HG03175 (cell line): ENCODE results near the gene MORN3.

ENCODE experiments used
- ATAC-seq: cut with Tn5 transposase; IDR thresholded peaks from one replicate; pipeline ENCODE4 v1.9.1; 2021; ENCODE audit warnings: mild to moderate bottlenecking, moderate library complexity; ENCODE audit not compliant: unreplicated experiment

The MORN3 gene

GRCh38 chr12:121610239-121611149, 59.0 kb downstream of the MORN3 start:
- no peak for ATAC-seq

GRCh38 chr12:121608301-121608700, 61.2 kb downstream of the MORN3 start:
- no peak for ATAC-seq

DNA sequence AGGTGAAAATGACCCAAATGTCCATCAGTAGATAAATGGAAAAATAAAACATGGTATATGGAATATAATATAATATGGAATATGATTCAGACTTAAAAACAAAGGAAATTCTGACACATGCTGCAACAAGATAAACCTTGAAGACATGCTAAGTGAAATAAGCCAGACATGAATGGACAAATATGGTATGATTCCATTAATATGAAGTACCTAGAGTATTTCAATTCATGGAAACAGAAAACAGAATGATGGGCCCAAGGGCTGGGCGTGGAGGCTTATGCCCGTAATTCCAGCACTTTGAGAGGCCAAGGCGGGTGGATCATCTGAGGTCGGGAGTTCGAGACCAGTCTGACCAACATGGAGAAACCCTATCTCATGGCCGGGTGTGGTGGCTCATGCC, 65.9 kb downstream of the MORN3 start:
- ATAC-seq: no peak

DNA sequence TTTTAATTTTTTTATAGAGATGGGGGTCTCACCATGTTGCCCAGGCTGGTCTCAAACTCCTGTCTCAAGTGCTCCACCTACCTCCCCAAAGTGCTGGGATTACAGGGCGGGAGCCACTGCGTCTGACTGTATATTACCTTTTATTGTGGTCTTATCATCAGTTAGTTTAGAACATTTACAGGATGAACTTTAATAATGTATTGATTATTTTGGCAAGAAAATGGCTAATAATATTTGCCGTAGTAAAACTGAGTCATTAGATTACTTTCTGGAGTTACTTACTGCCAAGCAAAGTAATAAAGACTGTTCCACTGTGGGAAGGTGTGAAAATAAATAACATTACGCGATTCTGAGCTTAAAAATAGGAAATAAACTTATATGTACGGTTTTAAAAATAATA, 66.7 kb downstream of the MORN3 start:
- ATAC-seq: no peak

DNA sequence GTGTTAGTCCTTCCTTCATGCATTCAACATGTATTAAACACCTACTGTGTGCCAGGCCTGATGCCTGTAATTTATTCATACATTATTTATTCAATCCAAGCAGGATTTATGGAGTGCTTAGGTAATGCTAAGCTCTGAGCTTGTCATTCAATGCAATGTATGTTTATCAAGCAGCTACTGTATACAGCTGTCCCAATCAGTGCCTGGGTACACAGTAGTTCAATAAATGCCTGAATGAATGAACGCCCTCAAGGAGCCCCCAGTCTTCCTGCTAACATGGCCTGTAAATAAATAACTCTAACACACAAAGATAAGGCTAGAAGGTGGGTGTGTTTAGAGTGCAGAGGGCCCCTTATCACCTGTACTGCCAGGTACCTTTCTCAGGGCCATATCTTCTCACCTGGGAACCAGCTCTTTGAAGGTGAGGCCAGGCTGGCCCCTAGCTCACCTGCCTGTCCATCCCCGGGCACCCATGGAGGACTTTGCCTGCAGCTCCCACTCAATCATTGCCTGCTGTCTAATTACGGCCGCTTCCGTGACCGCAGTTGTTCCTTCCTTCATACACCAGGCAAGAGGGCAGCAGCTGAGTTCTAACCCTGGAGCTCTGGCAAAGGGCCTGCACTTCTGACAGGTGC, 68.6 kb downstream of the MORN3 start:
- no peak for ATAC-seq
